WTC11 (cell line): ENCODE data around the gene DGKQ. TPM values are rescaled to one million over a fixed set of nuclear protein-coding genes. Genes with fewer than 3 reads are reported as not detected.

Experiments used
- ATAC-seq: fragments of 200-7000 bp; cut with Tn5 transposase; 2 replicates; pipeline ENCODE4 v1.10.0; 2021; ENCODE audit warnings: mild to moderate bottlenecking, moderate library complexity
- Bru-seq: library from RNA; stranded (reverse); fragments of 400-500 nt; gene quantifications from one replicate; lab custom pipeline; 2021; lab: Mats Ljungman, UMichigan
- CTCF ChIA-PET: fragments of 300-600 bp; sonication (Branson Sonifier 250); formaldehyde crosslinking; loops from one replicate; lab custom pipeline; 2021; ENCODE audit warnings: antibody characterized with exemption; lab: Charles Lee
- POLR2A ChIA-PET: fragments of 350-600 bp; sonication (Branson Sonifier 250); formaldehyde crosslinking; loops from one replicate; lab custom pipeline; 2021; ENCODE audit warnings: antibody characterized with exemption; lab: Charles Lee
- DNase-seq: peaks from one replicate; pipeline ENCODE4 v3.0.0; 2021; ENCODE audit warnings: low spot score
- H3K27ac Mint-ChIP-seq: 2 replicates; pipeline ENCODE4 v1.8.0; 2021; ENCODE audit warnings: mixed read lengths
- H3K27me3 Mint-ChIP-seq: 2 replicates; pipeline ENCODE4 v1.8.0; 2021; ENCODE audit warnings: low read depth, mild to moderate bottlenecking, moderate library complexity, mixed read lengths
- H3K36me3 Mint-ChIP-seq: 2 replicates; pipeline ENCODE4 v1.8.0; 2021; ENCODE audit warnings: mixed read lengths
- H3K4me1 Mint-ChIP-seq: 2 replicates; pipeline ENCODE4 v1.8.0; 2022; ENCODE audit warnings: mixed read lengths
- H3K4me3 Mint-ChIP-seq: 2 replicates; pipeline ENCODE4 v1.8.0; 2021; ENCODE audit warnings: mild to moderate bottlenecking, moderate library complexity, mixed read lengths
- H3K9me3 Mint-ChIP-seq: 2 replicates; pipeline ENCODE4 v1.8.0; 2021; ENCODE audit warnings: mixed read lengths
- CREB1 ChIP-seq: sonication (generic); formaldehyde crosslinking; IDR thresholded peaks from 2 replicates; pipeline ENCODE4 v1.8.0; 2023; ENCODE audit warnings: mild to moderate bottlenecking, missing genetic modification reagents
- CREM ChIP-seq: sonication (generic); formaldehyde crosslinking; IDR thresholded peaks from 2 replicates; pipeline ENCODE4 v1.8.1; 2022; ENCODE audit warnings: mild to moderate bottlenecking, missing genetic modification reagents, moderate library complexity
- ETV6 ChIP-seq: sonication (generic); formaldehyde crosslinking; IDR thresholded peaks from 2 replicates; pipeline ENCODE4 v1.8.1; 2022; ENCODE audit warnings: mild to moderate bottlenecking, missing genetic modification reagents
- FOXK1 ChIP-seq: sonication (generic); formaldehyde crosslinking; IDR thresholded peaks from 2 replicates; pipeline ENCODE4 v1.8.0; 2022; ENCODE audit warnings: mild to moderate bottlenecking, moderate library complexity, missing genetic modification reagents
- GABPB1 ChIP-seq: sonication (generic); formaldehyde crosslinking; IDR thresholded peaks from 2 replicates; pipeline ENCODE4 v1.8.1; 2023; ENCODE audit warnings: mild to moderate bottlenecking, missing genetic modification reagents
- GTF2I ChIP-seq: fragments of 250-450 bp; sonication (Bioruptor Pico); conservative IDR thresholded peaks from 2 replicates; pipeline ENCODE4 v1.4.0; 2021; ENCODE audit warnings: mild to moderate bottlenecking
- HMGA2 ChIP-seq: fragments of 250-450 bp; sonication (Bioruptor Pico); IDR thresholded peaks from 2 replicates; pipeline ENCODE4 v1.4.0; 2021; ENCODE audit warnings: mild to moderate bottlenecking, moderate library complexity
- MYBL2 ChIP-seq: sonication (generic); formaldehyde crosslinking; IDR thresholded peaks from 2 replicates; pipeline ENCODE4 v1.8.1; 2023; ENCODE audit warnings: mild to moderate bottlenecking, moderate library complexity, missing genetic modification reagents
- NFATC4 ChIP-seq: fragments of 250-450 bp; sonication (Bioruptor Pico); IDR thresholded peaks from 2 replicates; pipeline ENCODE4 v1.9.0; 2021; ENCODE audit warnings: mild to moderate bottlenecking
- NR2C2 ChIP-seq: sonication (generic); formaldehyde crosslinking; IDR thresholded peaks from 2 replicates; pipeline ENCODE4 v1.8.0; 2022; ENCODE audit warnings: mild to moderate bottlenecking, missing genetic modification reagents
- RELA ChIP-seq: sonication (generic); formaldehyde crosslinking; IDR thresholded peaks from 2 replicates; pipeline ENCODE4 v1.8.1; 2022; ENCODE audit warnings: missing genetic modification reagents, mild to moderate bottlenecking, borderline replicate concordance
- SP1 ChIP-seq: sonication (generic); formaldehyde crosslinking; conservative IDR thresholded peaks from 2 replicates; pipeline ENCODE4 v1.8.1; 2022; ENCODE audit warnings: missing genetic modification reagents
- TCF7 ChIP-seq: sonication (generic); formaldehyde crosslinking; IDR thresholded peaks from 2 replicates; pipeline ENCODE4 v1.8.0; 2022; ENCODE audit warnings: mild to moderate bottlenecking, low read depth, missing genetic modification reagents, moderate library complexity
- ZNF416 ChIP-seq: fragments of 250-450 bp; sonication (Bioruptor Pico); IDR thresholded peaks from 2 replicates; pipeline ENCODE4 v1.9.0; 2021; ENCODE audit warnings: mild to moderate bottlenecking, inconsistent platforms
- long read RNA-seq, 3 experiments: library from RNA in 1 of 3; library from capped mRNA in 1 of 3; library from polyadenylated mRNA in 1 of 3; unstranded in 2 of 3; stranded (forward) in 1 of 3; transcript quantifications; one replicate each; pipeline ENCODE4 v2.0.0, GENCODE V29; 2021
- total RNA-seq: library from RNA; stranded (reverse); gene quantifications from 3 replicates; pipeline ENCODE4 v1.2.3, GENCODE V29; 2021
- TF ChIP-seq, protein P1 (sequence below): sonication (generic); formaldehyde crosslinking; IDR thresholded peaks from 2 replicates; pipeline ENCODE4 v1.8.1; 2022; ENCODE audit warnings: mild to moderate bottlenecking, missing genetic modification reagents, moderate library complexity, borderline replicate concordance
- TF ChIP-seq, protein P2 (sequence below): sonication (generic); formaldehyde crosslinking; IDR thresholded peaks from 2 replicates; pipeline ENCODE4 v1.8.0; 2022; ENCODE audit warnings: mild to moderate bottlenecking, missing genetic modification reagents
- TF ChIP-seq, protein P3 (sequence below): sonication (generic); formaldehyde crosslinking; IDR thresholded peaks from 2 replicates; pipeline ENCODE4 v1.8.0; 2022; ENCODE audit warnings: mild to moderate bottlenecking, missing genetic modification reagents
- TF ChIP-seq, protein P4 (sequence below): sonication (generic); formaldehyde crosslinking; IDR thresholded peaks from 2 replicates; pipeline ENCODE4 v1.8.0; 2023; ENCODE audit warnings: missing genetic modification reagents
- TF ChIP-seq, protein P5 (sequence below): fragments of 250-450 bp; sonication (Bioruptor Pico); IDR thresholded peaks from 2 replicates; pipeline ENCODE4 v1.9.0; 2021; ENCODE audit warnings: mild to moderate bottlenecking, borderline replicate concordance

DGKQ gene, protein sequence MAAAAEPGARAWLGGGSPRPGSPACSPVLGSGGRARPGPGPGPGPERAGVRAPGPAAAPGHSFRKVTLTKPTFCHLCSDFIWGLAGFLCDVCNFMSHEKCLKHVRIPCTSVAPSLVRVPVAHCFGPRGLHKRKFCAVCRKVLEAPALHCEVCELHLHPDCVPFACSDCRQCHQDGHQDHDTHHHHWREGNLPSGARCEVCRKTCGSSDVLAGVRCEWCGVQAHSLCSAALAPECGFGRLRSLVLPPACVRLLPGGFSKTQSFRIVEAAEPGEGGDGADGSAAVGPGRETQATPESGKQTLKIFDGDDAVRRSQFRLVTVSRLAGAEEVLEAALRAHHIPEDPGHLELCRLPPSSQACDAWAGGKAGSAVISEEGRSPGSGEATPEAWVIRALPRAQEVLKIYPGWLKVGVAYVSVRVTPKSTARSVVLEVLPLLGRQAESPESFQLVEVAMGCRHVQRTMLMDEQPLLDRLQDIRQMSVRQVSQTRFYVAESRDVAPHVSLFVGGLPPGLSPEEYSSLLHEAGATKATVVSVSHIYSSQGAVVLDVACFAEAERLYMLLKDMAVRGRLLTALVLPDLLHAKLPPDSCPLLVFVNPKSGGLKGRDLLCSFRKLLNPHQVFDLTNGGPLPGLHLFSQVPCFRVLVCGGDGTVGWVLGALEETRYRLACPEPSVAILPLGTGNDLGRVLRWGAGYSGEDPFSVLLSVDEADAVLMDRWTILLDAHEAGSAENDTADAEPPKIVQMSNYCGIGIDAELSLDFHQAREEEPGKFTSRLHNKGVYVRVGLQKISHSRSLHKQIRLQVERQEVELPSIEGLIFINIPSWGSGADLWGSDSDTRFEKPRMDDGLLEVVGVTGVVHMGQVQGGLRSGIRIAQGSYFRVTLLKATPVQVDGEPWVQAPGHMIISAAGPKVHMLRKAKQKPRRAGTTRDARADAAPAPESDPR
- total RNA-seq (15.7 to 19.3 TPM (median 16.9 TPM) in 3 replicates), Bru-seq, nascent RNA (percentile 36 among the genes with signal in this experiment)
- long read RNA-seq, experiment 1, full-length matches to known transcripts, result 24 of 86 reads
- long read RNA-seq, experiment 1, partial matches to known transcripts, result 17 of 86 reads
- long read RNA-seq, experiment 1, other reads (novel, unspliced or antisense), result 45 of 86 reads
- long read RNA-seq, experiment 2, partial matches to known transcripts, result 4 of 16 reads
- long read RNA-seq, experiment 2, other reads (novel, unspliced or antisense), result 12 of 16 reads
- long read RNA-seq, experiment 3, result 0 reads

DNA sequence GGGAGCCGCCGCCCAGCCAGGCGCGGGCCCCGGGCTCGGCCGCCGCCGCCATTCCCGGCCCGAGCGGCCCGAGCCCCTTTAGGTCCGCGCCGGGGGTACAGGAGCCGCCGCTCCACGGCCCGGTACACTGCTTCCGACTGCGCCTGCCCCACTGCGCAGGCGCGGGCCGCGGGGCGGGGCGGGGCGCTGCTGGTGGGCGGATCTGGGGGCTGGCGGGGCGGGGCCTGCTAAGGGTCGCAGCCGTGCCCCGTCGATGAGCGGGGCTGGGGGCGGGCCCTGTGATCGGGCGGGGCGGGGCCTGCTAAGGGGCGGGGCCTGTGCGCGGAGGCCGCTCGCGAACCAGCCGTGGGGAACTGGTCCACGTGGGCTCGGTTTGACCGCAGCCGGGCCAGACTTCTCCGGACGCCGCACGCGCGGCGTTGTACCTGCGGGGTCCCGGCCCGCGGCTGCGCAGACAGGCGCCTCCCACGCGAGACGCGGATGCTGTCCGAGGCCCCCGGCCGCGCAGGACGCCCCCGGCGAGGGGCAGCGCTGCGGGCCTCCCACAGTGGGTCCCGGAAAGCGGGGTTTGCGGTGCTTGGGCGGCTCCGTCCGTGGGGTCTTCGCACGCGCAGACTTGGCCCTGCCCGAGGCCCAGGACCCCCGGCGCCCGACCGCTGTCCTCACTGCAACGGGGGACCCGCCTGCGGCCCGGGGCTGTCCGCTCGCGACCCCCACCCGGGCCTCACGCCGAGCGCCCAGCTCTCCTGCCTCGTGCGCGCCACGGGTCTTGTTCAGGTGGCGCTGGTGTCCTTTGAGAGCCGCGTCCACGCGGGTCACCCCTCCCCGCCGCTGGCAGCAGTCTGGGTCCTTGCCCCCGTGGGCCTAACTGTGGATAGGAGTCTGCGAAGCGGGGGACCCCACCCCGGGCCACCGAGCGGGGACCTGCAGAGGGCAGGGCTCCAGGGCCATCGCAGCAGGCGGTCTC is at the start of gene DGKQ:
Gene DGKQ (minus strand): TSS at position 139 of the 967 bp plus-strand sequence. CDS start 87 bp downstream, at position 52.
- H3K36me3 Mint-ChIP-seq, result 0 out of 2 replicates have a peak, but pooled peaks cover 2% of the 10 kb centered on the region
- TF ChIP-seq SP1 (peak; percentile 50; the same call in 1 of the 2 replicates), NFATC4 (CRISPR knock-in tag) (no peak), GABPB1 (CRISPR knock-in tag) (no peak), CREB1 (no peak), ZNF416 (no peak), RELA (CRISPR knock-in tag) (no peak), ETV6 (0 out of 2 replicates have a peak, but pooled peaks have one; percentile 22), GTF2I (no peak)
- TF ChIP-seq, protein P1, sequence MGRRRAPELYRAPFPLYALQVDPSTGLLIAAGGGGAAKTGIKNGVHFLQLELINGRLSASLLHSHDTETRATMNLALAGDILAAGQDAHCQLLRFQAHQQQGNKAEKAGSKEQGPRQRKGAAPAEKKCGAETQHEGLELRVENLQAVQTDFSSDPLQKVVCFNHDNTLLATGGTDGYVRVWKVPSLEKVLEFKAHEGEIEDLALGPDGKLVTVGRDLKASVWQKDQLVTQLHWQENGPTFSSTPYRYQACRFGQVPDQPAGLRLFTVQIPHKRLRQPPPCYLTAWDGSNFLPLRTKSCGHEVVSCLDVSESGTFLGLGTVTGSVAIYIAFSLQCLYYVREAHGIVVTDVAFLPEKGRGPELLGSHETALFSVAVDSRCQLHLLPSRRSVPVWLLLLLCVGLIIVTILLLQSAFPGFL (CRISPR knock-in tag), result no peak
- TF ChIP-seq, protein P2, sequence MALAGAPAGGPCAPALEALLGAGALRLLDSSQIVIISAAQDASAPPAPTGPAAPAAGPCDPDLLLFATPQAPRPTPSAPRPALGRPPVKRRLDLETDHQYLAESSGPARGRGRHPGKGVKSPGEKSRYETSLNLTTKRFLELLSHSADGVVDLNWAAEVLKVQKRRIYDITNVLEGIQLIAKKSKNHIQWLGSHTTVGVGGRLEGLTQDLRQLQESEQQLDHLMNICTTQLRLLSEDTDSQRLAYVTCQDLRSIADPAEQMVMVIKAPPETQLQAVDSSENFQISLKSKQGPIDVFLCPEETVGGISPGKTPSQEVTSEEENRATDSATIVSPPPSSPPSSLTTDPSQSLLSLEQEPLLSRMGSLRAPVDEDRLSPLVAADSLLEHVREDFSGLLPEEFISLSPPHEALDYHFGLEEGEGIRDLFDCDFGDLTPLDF, result no peak
- no peaks in the 10 kb centered on the region for H3K4me1 Mint-ChIP-seq
- ChIA-PET CTCF (interaction anchor here (1.1 to 1.9 kb wide), 3 partner anchors 14 to 47 kb away, joined by 3 to 7 read pairs (median 4); no protein-coding TSS in a partner anchor), POLR2A (no interaction called here)
- peaks cover 3% of the 10 kb centered on the region; the same call in 1 of the 2 replicates for H3K9me3 Mint-ChIP-seq
- H3K27ac Mint-ChIP-seq, result no peak within 1 kb of the TSS
- peak within 1 kb of the TSS; percentile 47 for H3K4me3 Mint-ChIP-seq
- peaks cover 24% of the 10 kb centered on the region for H3K27me3 Mint-ChIP-seq
- DNase-seq (peak; percentile 80), ATAC-seq (peak; percentile 90)

DNA sequence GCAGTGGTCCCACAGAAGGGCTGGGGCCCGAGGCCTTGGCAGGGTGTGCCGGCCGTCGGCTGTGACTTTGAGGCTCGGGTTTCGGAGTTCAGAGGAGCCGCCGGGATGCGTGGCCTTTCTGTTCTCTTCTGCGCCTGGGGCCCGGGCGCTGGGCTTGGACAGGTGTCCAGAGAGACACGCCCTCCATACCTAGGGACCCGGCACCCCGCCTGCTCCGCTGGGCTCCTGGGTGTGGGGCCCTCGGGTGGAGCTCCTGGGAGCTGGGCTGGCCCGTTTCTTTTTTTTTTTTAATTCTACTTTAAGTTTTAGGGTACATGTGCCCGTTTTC is 49.3 kb upstream of the DGKQ start:
- no peak for DNase-seq
- CTCF ChIA-PET, result no interaction called here

More for the DNA sequence above, 49.3 kb upstream of the DGKQ start:
- TF ChIP-seq, protein P3, sequence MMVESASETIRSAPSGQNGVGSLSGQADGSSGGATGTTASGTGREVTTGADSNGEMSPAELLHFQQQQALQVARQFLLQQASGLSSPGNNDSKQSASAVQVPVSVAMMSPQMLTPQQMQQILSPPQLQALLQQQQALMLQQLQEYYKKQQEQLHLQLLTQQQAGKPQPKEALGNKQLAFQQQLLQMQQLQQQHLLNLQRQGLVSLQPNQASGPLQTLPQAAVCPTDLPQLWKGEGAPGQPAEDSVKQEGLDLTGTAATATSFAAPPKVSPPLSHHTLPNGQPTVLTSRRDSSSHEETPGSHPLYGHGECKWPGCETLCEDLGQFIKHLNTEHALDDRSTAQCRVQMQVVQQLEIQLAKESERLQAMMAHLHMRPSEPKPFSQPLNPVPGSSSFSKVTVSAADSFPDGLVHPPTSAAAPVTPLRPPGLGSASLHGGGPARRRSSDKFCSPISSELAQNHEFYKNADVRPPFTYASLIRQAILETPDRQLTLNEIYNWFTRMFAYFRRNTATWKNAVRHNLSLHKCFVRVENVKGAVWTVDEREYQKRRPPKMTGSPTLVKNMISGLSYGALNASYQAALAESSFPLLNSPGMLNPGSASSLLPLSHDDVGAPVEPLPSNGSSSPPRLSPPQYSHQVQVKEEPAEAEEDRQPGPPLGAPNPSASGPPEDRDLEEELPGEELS, result no peak
- TF ChIP-seq NFATC4 (CRISPR knock-in tag), result no peak
- TF ChIP-seq NR2C2 (CRISPR knock-in tag), result no peak
- TF ChIP-seq FOXK1 (CRISPR knock-in tag), result no peak
- TF ChIP-seq MYBL2, result no peak
- no peak for TF ChIP-seq TCF7 (CRISPR knock-in tag)
- TF ChIP-seq CREM (CRISPR knock-in tag), result no peak
- TF ChIP-seq, protein P4, sequence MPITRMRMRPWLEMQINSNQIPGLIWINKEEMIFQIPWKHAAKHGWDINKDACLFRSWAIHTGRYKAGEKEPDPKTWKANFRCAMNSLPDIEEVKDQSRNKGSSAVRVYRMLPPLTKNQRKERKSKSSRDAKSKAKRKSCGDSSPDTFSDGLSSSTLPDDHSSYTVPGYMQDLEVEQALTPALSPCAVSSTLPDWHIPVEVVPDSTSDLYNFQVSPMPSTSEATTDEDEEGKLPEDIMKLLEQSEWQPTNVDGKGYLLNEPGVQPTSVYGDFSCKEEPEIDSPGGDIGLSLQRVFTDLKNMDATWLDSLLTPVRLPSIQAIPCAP (CRISPR knock-in tag), result no peak
- no peak for TF ChIP-seq HMGA2 (CRISPR knock-in tag)
- TF ChIP-seq, protein P5, sequence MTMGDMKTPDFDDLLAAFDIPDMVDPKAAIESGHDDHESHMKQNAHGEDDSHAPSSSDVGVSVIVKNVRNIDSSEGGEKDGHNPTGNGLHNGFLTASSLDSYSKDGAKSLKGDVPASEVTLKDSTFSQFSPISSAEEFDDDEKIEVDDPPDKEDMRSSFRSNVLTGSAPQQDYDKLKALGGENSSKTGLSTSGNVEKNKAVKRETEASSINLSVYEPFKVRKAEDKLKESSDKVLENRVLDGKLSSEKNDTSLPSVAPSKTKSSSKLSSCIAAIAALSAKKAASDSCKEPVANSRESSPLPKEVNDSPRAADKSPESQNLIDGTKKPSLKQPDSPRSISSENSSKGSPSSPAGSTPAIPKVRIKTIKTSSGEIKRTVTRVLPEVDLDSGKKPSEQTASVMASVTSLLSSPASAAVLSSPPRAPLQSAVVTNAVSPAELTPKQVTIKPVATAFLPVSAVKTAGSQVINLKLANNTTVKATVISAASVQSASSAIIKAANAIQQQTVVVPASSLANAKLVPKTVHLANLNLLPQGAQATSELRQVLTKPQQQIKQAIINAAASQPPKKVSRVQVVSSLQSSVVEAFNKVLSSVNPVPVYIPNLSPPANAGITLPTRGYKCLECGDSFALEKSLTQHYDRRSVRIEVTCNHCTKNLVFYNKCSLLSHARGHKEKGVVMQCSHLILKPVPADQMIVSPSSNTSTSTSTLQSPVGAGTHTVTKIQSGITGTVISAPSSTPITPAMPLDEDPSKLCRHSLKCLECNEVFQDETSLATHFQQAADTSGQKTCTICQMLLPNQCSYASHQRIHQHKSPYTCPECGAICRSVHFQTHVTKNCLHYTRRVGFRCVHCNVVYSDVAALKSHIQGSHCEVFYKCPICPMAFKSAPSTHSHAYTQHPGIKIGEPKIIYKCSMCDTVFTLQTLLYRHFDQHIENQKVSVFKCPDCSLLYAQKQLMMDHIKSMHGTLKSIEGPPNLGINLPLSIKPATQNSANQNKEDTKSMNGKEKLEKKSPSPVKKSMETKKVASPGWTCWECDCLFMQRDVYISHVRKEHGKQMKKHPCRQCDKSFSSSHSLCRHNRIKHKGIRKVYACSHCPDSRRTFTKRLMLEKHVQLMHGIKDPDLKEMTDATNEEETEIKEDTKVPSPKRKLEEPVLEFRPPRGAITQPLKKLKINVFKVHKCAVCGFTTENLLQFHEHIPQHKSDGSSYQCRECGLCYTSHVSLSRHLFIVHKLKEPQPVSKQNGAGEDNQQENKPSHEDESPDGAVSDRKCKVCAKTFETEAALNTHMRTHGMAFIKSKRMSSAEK (CRISPR knock-in tag), result no peak
- TF ChIP-seq, all 79 proteins: peak for 0
- Mint-ChIP-seq H3K4me3 (no peak overlapping the region), H3K27ac (no peak overlapping the region), H3K9me3 (no peaks in the 10 kb centered on the region), H3K4me1 (no peaks in the 10 kb centered on the region; the same call in 1 of the 2 replicates), H3K36me3 (peaks cover 12% of the 10 kb centered on the region), H3K27me3 (no peaks in the 10 kb centered on the region)
- POLR2A ChIA-PET, result interaction anchor here (0.5 kb wide), 1 partner anchor 130 kb away, joined by 10 read pairs; no protein-coding TSS in a partner anchor
- no peak for ATAC-seq
